Measurements from ENCODE around the gene LIN7B.

The LIN7B gene

DNA sequence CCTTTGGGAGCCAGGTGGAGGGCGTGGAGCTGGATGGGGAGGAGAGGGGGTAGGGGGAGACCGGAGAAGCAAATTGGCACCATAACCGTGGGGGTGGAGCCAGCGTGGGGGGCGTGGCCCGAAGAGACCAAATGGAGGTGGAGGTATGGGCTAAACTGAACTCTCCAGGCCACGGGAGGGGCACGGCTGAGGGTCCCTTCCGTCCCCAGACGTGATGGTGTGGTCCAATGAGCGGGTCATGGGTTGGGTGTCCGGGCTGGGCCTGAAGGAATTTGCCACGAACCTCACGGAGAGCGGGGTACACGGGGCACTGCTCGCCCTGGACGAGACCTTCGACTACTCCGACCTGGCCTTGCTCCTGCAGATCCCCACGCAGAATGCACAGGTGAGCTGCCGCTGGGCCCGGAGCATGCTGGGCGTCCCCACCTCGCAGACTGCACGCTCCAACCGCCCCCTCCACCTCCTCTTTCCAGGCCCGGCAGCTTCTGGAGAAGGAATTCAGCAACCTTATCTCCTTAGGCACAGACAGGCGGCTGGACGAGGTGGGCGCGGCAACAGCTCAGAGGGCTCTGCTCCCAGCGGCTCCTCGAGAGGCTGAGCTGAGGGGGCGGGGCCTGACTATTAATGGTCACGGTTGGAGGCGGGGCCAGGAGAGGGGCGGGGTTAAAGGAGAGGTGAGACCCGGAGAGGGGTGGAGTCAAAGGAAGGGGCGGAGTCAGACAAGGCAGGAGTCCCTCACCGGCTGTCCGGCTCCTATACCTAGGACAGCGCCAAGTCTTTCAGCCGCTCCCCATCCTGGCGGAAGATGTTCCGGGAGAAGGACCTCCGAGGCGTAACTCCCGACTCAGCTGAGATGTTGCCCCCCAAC is 34.8 kb downstream of the LIN7B start:
- peak in 1 of 2 donors; percentile 64 for DNase-seq

DNA sequence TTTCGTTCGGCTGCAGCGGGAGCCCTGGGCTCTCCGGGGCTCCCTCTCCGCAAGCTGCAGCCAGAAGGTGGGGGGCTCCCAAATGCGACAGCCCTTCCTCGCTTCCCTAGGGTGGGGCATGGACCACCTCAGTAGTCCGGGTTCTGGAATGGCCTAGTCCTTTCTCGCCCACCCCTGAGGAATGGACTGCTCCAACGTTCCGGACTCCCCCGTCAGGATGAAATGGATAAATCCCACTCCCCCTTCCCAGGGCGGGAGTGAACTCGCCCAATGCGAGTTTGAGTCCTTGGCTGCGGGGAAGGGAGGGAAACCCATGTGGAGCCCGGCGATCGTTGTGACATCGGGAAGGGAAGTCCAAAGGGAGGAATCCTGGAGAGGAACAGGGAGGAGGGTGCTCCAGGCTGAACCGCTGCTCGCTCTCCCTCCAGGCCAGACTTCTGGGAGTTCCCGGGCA is 35.5 kb downstream of the LIN7B start:
- no peak for DNase-seq

DNA sequence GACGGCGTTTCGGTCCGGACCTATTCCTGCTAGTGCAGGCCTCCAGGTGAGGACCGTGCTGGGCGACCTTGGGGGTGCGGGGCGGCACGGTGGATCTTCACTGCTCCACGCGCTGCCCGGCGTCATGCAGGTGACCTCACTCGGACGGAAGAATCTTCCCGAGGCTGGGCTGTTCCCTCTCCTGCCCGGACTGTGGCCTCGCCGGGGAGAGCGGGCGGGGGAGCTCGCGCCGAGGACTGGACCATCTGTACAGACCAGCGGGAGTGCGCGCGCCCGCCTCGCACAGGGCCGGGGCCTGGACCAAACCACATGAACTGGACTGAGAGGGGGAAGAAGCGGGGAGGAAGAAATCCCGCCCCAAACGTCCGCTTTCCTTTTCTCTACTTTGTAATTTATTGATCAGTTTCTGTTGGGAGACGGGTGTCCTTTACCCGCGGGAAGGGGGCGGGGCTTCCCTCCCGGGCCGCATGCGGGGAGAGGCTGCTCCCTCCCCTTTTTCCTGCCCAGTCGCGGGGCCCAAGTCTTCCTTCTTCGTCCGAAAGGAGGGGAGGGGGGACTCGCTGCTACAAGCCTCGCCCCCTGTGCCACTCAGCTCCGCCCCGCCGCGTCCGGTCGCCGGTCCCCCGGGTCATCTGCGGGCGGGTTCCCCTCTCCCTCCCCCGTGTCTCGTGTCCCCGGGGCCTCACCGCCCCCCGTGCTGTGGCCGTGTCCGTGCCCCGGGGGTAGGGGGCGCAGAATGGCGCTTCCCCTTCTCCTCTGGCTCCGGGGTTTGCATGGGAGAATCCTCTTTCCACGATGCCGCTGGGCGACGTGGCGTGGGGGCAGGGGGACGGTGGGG is 36.2 kb downstream of the LIN7B start:
- peak in 1 of 2 donors; percentile 37 for DNase-seq

DNA sequence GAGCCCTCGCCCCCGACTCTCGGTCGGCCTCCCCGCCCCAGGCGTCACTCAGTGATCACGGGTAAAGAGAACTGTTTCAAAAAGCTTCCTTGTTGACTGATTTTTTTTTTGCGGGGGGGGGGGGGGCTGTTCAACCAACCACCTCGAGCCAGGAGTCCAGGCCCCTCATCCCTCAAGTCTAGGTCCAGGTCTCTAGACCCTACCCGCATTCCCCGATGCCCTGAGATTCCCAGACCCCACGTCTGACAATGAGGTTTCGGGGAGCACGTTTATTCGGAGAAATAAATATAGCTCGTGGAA is 36.7 kb downstream of the LIN7B start:
- DNase-seq: no peak

DNA sequence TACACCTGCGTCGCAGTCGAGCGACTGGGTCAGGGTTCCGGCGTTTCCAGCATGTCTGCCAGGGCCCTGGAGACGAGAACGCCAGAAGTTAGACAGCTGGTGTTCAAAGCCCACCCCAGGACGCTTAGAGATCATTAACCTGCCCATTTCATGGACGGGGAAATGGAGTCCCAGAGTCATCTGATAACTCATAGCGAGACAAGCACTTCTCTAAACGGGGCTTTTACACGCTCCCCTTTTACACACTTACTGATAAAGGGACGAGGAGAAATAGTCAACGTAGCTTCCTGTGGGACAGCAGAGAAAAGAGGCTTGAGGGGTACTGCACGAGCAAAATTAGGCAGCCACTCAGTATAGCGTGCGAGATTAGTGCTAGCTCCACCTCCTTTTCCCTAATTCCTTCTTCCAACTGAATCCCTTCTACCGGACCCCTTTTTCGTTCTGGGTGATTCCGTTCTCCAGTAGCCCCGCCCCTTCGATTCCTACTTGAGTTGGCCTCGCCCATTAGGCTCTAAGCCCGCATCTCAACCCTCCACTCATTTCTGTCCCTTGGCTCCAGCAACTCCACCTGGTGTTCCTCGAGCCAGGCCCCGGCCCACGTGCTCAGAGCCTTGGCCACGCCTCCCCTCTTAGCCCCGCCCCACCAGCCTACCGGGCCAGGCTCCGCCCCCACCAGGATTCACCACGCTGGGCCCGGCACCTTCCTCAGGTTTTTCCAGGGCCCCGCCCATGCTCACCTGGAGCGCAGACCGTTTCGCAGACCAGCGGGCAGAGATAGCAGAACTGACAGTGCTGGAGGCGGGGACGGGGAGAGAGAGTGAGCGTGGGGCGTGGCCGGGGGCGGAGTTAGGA is 37.3 kb downstream of the LIN7B start:
- no peak for DNase-seq

DNA sequence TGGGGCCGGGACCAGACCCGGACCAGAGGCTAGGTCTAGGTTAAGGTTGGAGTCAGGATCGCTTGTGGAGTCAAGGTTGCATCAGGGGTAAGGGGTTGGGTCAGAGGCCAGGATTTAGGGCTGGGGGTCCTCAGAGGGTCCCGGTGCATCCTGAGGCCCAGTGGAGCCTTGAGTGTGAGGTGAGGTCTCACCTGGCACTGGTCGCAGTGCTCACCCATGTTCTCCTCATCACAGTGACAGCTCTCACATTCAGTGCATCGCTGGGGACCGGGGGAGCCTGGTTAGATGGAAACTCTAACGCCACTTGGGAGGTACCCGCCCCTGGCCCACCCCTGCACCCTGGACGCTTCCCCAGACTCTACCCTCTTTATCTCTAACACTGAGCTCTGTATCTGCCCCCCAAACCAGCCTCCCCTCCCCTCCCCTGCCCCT is 38.0 kb downstream of the LIN7B start:
- DNase-seq: no peak

DNA sequence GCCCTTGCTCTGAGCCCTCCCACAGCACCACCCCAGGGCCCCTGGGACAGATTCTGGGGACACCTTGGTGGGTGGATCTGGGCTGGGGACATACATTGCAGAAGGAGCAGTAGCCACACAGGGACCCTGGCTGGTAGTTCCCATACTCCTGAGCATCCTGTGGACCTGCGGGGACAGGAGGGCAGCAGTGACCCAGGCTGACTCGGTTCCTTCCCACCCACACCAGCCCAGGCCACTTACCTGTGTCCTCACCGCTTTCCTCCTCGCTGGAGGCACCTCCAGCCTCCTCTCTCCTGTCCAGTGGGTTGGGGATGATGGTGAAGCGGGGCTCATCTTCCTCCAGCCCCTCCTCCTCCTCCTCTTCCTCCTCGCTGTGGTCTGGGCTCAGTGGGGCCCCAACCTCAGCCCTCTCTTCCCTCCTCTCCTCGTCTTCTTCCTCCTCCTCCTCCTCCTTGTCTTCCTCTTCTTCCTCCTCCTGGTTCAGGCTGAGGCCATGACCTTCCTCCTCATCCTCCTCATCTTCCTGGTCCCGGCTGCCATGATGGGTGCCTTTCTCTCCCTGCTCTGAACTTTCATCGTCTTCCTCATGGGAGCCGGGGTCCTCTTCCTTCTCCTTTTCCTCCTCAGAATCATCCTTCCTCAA is 39.1 kb downstream of the LIN7B start:
- DNase-seq: no peak

DNA sequence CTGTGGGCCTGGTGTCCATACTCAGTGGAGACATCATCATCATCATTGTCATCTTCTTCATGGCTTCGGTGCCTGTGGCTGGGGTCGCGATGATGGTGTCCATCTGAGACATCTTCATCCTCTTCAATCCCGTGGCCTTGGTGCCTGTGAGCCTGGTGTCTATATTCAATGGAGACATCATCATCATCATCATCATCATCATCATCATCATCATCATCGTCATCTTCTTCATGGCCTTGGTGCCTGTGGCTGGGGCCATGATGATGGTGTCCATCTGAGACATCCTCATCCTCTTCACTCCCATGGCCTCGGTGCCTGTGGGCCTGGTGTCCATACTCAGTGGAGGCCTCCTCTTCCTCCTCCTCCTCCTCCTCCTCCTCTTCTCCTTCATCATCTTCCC is 40.1 kb downstream of the LIN7B start:
- DNase-seq: no peak

DNA sequence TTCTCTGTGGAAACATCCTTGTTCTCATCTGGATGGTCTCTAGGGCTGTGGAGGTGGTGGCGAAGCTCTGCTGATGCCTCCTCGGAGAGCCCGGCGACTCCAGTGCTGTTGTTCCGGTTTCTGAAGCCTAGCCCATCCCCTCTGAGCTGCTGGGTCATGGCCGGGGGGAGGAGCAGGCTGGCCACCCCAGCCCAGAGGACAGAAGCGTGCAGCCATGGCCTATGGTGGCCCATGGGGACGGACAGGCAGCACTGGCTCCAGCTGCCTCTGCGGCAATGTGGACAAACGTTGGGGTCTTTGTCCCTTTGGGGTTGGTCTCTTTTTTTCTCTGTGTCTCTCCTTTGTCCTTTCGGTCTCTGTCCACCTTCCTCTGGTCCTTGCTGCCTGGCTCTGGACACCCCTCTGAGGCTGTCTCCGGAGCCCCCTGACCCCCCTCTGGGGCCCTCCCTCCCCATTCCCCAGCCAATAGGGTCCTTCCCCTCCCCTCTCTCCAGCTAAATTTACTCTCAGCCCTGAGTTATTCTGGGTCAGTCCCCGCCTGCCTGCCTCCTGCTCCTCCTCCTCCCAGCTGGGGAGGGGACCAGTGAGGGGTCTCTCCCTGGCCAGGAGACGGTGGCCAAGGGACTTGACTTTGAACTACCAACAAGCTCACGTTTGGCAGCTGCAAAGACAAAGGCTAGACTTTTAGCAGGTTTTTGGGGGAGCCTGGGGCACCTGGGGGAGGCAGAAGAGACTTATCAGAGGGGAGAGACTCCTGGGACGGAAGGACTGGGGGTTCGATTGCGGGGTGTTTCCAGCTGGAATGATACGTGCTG is 41.0 kb downstream of the LIN7B start, which contains the start of gene HRC:
Gene HRC, minus strand, starts transcription at position 392 of the 815 bp plus-strand sequence. Its CDS starts 159 bp downstream, at position 233.
- no peak for DNase-seq

DNA sequence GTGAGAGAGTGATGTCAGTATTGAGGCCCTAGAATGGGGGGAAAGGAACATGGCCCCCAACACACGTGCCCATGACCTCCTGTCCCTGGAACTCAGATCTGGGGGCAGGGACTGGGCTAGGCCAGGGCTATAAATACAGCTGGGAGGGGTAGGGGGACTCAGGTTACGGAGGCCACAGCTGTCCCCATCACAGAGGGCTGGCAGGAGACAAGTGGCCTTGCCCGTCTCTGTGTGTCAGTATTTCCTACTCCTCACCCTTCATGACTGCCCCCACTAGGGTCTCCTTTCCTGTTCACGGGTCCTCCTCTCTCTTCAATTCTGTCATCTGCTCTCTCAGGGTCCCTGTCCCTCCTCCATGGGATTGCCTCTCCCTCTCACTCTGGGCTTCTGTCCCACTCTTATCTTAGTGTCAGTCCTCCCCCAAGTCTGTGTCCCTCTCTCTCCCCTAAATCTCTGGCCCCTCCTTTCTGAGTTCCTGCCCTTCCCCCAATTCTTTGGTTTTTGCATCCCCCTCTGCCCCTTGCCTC is 41.7 kb downstream of the LIN7B start:
- no peak for DNase-seq

DNA sequence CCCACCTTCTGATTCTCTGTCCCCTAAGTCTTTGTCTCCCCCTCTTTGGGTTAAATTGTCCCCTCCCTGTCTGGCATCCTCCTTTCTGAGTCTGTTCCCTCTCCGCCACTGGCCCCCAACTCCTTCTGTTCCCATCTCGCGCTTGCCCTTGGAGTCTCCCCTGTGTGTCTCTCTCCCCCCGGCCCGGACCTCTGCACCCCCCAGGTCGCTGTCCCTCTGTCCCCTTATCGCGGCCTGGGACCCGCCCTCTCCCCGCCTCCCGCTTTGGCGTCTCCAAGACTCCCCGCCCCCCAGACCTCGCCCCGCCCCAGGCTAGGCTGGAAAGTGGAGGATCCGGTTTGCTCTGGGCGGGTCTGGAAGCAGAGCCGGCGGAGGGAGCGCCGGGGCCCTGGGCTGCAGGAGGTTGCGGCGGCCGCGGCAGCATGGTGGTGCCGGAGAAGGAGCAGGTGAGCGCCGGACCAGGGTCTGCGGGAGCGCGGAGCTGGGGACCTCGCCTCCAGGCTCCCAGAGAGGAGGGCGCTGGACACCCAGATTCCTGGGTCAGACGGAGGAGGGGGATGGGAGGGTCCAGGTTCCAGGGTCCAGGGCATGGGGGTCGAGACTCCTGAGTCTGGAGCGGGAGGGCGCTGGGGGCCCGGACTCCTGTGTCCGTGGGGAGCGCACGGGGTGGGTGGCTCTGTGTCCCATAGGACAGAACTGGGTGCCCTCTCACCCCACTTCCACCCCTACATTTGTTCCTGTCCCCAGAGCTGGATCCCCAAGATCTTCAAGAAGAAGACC is 43.5 kb downstream of the LIN7B start, which contains the start of gene TRPM4:
Gene TRPM4, plus strand, starts transcription at position 348 of the 780 bp plus-strand sequence. Its CDS starts 75 bp downstream, at position 423.
- DNase-seq: peak in 1 of 2 donors; percentile 14

DNA sequence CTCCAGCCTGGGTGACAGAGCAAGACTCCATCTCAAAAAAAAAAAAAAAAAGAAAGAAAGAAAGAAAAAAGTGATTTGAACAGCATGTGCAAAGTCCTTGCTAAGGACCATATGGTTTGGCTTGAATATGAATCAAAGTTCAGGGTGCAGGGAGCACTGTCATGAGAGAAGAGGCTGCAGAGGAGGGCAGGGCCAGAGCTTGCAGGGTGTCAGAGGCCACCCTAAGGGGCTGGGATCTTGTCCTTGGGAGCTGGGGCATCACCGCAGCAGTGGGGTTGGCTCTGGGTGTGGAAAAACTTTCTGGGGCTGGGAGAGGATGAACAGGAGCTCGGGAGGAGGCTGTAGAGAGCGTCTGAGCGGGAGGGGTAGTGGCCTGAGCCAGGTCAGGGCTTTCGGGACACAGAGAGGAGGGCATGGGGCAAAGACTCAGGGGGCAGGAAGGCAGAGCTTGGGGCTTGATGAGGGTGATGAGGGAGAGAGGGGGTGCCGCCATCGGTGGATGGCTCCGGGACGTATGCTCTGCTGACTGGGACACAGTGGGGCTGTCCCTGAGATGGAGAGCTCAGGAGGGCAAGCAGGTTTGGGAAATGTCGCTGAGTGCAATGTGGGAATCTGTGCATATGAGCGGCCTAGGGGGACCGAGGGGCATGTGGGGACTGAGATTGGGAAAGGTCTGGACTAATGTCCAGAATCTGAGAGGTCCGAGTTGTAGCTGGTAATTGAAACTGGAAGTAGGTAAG is 46.5 kb downstream of the LIN7B start:
- no peak for DNase-seq

DNA sequence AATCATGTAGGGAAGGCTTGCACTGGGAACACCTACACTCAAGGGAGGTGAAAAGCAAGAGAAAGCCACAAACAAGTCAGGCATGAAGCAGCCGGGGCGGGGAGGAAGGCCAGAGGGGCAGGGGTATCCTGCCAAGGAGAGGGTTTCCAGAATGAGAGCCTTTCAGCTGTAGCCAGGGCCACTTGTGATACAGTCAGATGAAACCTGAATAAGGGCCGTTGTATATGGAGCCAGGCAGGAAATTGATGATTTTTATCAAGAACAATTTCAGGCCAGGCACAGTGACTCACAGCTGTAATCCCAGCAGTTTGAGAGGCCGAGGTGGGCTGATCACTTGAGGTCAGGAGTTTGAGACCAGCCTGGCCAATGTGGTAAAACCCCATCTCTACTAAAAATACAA is 47.8 kb downstream of the LIN7B start:
- no peak for DNase-seq

DNA sequence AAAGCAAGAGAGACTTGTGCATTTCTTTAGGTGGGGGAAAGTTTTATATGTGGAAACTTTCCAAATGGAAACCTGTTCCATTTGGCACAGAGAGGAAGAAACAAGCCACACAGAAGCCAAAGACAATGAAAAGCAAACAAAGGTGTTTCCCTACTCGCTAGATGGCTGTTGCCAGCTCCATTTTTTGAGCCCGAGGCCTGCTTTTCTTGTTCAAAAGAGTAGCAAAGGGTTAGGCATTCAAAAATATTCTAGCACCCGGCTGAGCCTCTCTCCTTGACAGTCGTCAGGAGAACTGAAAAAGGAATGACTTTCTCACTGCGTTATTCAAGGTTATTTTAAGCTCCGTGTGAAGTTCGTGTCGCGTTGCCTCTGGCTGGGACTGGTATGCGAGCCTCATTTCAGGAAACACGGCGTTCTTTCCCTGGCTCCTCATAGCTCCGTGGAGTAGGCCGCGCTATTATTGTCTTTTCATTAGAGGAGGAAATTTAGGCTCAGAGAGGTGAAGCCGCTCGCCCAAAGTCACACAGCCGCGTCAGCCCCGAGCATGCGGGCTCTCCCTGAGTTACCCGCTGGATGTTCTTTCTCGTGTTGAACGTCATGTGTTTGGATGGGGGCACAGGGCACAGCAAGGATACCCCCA is 51.1 kb downstream of the LIN7B start:
- no peak for DNase-seq

DNA sequence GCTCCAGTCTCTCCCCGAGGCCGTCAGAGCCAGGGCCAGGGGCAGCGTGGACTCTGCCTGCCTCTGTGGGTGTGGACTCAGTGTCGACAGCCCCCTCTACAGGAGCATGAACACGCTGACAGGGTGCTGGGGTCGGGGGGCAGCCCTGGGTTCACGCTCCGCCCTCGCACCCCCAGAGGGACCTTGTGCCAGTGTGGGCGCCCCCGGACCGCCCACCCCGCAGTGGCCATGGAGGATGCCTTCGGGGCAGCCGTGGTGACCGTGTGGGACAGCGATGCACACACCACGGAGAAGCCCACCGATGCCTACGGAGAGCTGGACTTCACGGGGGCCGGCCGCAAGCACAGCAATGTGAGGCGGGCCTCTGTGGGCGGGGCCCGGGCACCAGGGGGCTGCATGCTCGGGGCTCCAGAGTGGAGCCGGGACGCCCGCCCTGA is 51.7 kb downstream of the LIN7B start:
- no peak for DNase-seq

DNA sequence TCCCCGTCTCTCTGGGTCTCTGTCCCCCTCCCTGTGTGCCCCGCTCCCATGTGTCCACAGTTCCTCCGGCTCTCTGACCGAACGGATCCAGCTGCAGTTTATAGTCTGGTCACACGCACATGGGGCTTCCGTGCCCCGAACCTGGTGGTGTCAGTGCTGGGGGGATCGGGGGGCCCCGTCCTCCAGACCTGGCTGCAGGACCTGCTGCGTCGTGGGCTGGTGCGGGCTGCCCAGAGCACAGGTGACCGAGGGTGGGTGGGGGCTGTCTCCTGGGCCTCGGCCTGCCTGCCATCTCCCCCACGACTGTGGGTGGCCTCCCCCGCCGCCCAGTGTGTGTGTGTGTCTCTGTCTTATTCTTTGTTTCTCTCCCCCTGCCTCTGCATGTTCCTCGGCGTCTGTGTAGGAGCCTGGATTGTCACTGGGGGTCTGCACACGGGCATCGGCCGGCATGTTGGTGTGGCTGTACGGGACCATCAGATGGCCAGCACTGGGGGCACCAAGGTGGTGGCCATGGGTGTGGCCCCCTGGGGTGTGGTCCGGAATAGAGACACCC is 53.8 kb downstream of the LIN7B start:
- DNase-seq: no peak
